Colonic mucosa (tissue), 4 donors: ENCODE data around the gene ZNF608. TPM values are rescaled to one million over a fixed set of nuclear protein-coding genes. Genes with fewer than 3 reads are reported as not detected.

Experiments used
- DNase-seq: peaks from one replicate; pipeline ENCODE4 v3.0.0-alpha.2; 2020
- H3K27ac ChIP-seq: fragments of 200-600 bp; one replicate; pipeline ENCODE4 v1.8.0; 2021
- H3K27me3 ChIP-seq: fragments of 200-600 bp; one replicate; pipeline ENCODE4 v1.8.0; 2021
- H3K36me3 ChIP-seq: fragments of 200-600 bp; one replicate; pipeline ENCODE4 v1.8.0; 2021
- H3K4me1 ChIP-seq: fragments of 200-600 bp; one replicate; pipeline ENCODE4 v1.8.0; 2021; ENCODE audit warnings: mild to moderate bottlenecking
- H3K4me3 ChIP-seq: fragments of 200-600 bp; one replicate; pipeline ENCODE4 v1.8.0; 2021
- H3K9ac ChIP-seq, 2 donors: one replicate each; pipeline ENCODE4 v1.7.0; 2013; ENCODE audit warnings: control low read depth in 2 of 2, low read depth in 2 of 2, low read length in 2 of 2
- H3K9me3 ChIP-seq: fragments of 200-600 bp; one replicate; pipeline ENCODE4 v1.8.0; 2021
- CTCF ChIP-seq: fragments of 200-600 bp; IDR thresholded peaks from one replicate; pipeline ENCODE4 v1.8.0; 2022; ENCODE audit warnings: antibody characterized with exemption, mild to moderate bottlenecking
- intact Hi-C: fragments of 100-400 bp; cut with DNase I; formaldehyde crosslinking; loops from one replicate; pipeline ENCODE4 v1.14.1; 2022
- total RNA-seq, 2 donors: library from RNA; stranded (reverse); fragmentation: NEBNext Ultra II Directional in 1 of 2; extraction: Animal tissue kit (Norgen Biotek cat#: 25700) in 1 of 2; gene quantifications; one replicate each; pipeline ENCODE4 v1.2.1, GENCODE V29; 2021
- donor health status: healthy.
- donor health status: DM: no; HTN: no; CAD: no.
- donor health status: DM: no; HTN: no; CAD: no.

Gene ZNF608
- total RNA-seq, 2 donors from 2014 or later: 14.6 to 20.0 TPM

- Histone ChIP-seq H3K4me1 (no peaks in the 10 kb centered on the region), H3K9ac (no peak overlapping the region), H3K27me3 (no peaks in the 10 kb centered on the region), H3K27ac (no peak overlapping the region), H3K9me3 (no peaks in the 10 kb centered on the region), H3K36me3 (no peaks in the 10 kb centered on the region), H3K4me3 (no peak overlapping the region)
- DNase-seq: no peak
- TF ChIP-seq CTCF: no peak
- intact Hi-C loops: no loop called here
Measured at GRCh38 chr5:124761010-124761409, 14.6 kb upstream of the ZNF608 start.

GRCh38 chr5:124760608-124761007, 14.2 kb upstream of the ZNF608 start:
- Histone ChIP-seq H3K4me1 (no peaks in the 10 kb centered on the region), H3K4me3 (no peak overlapping the region), H3K9me3 (no peaks in the 10 kb centered on the region), H3K27ac (no peak overlapping the region), H3K36me3 (no peaks in the 10 kb centered on the region), H3K27me3 (no peaks in the 10 kb centered on the region), H3K9ac (no peak overlapping the region)
- intact Hi-C loops: no loop called here
- no peak for DNase-seq
- TF ChIP-seq CTCF: no peak

GRCh38 chr5:124755565-124755964, 9.1 kb upstream of the ZNF608 start:
- TF ChIP-seq CTCF: no peak
- H3K36me3 ChIP-seq: no peaks in the 10 kb centered on the region
- intact Hi-C loops: no loop called here
- H3K9ac ChIP-seq: no peak overlapping the region
- DNase-seq: no peak
- H3K4me3 ChIP-seq: no peak overlapping the region
- no peaks in the 10 kb centered on the region for H3K4me1 ChIP-seq
- no peaks in the 10 kb centered on the region for H3K9me3 ChIP-seq
- H3K27me3 ChIP-seq: no peaks in the 10 kb centered on the region
- no peak overlapping the region for H3K27ac ChIP-seq

- no peaks in the 10 kb centered on the region for H3K9me3 ChIP-seq
- H3K27ac ChIP-seq: no peak overlapping the region
- no peaks in the 10 kb centered on the region for H3K4me1 ChIP-seq
- DNase-seq: no peak
- H3K9ac ChIP-seq: no peak overlapping the region
- H3K4me3 ChIP-seq: no peak overlapping the region
- no peaks in the 10 kb centered on the region for H3K27me3 ChIP-seq
- no peaks in the 10 kb centered on the region for H3K36me3 ChIP-seq
- intact Hi-C loops: no loop called here
- no peak for TF ChIP-seq CTCF
Measured at GRCh38 chr5:124755041-124755440, 8.6 kb upstream of the ZNF608 start.

GRCh38 chr5:124754206-124754927, 7.9 kb upstream of the ZNF608 start:
- Histone ChIP-seq H3K36me3 (no peaks in the 10 kb centered on the region), H3K9ac (no peak overlapping the region), H3K9me3 (no peaks in the 10 kb centered on the region), H3K4me1 (no peaks in the 10 kb centered on the region), H3K27me3 (no peaks in the 10 kb centered on the region), H3K27ac (no peak overlapping the region), H3K4me3 (no peak overlapping the region)
- intact Hi-C loops: no loop called here
- no peak for DNase-seq
- TF ChIP-seq CTCF: no peak
